ENCODE measurements around the gene SERINC1.

Gene SERINC1

DNA sequence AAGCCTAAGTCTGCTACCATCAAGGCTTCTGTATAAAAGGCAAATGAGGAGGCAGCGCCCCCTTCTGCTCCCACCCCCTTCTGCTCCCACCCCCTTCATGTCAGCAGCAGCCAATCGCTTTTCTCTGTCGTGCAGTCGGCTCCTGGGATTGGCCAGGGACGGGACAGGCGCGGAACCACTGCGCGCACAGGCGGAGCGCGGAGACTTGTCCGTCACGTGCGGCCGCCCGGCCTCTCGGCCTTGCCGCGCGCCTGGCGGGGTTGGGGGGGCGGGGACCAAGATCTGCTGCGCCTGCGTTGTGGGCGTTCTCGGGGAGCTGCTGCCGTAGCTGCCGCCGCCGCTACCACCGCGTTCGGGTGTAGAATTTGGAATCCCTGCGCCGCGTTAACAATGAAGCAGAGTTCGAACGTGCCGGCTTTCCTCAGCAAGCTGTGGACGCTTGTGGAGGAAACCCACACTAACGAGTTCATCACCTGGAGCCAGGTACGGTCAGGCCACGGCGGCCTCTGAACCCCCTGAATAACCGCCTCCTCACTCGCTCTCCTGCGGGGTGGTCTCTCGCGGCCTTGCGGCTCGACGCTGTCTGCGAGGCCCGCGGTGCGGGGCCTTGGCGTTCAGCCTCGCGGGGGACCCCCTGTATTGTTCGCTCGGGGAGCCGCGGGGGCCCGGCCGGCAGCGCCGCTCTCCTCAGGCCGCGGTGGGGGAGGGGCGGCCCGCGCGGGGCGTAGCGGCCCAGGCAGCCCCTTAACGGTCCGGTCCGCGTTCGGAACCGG lies 72.1 kb downstream of the SERINC1 start, which contains the start of gene HSF2:
HSF2 (plus strand) TSS at position 305 of the 773 bp plus-strand sequence; CDS start at position 391, 86 bp downstream.
- DNase-seq (ENCODE audit: low read depth, low spot score) = peak; percentile 95
- peak within 1 kb of the TSS; percentile 69 for H3K27ac ChIP-seq

DNA sequence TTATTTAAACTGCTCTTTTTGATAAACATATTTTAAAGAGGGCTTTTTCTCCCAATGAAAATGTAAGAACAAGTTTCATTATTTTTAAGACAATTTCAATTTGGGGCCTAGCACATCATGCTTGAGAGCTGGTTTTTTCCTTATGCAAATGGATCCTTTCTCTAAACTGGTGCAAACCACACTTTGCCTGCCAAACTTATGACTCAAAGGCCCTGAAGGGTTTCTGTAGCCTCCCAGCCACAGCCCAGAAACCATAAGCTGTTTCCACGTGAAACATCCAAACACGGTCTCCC lies 72.6 kb downstream of the SERINC1 start:
- H3K27ac ChIP-seq = peak overlapping the region; percentile 69

DNA sequence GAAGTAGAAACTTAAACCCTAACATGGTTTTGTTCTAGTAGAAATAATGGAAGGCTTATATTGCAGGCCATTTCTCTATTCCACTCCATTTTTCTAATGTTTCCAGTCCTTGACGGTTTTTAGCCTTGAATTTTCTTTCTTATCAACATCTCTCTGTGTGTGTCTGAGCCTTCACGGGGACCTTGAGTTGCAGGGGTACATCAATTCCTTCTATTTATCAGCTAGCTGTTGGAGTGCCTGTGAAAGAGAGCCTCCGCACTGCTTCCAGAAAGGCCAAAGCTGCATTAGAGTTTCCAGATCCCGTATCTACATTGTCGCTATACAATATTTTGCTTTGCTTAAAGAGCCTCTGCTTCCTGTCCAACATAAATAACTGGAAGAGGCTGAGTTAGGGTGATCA lies 77.6 kb downstream of the SERINC1 start:
- no peak for DNase-seq (ENCODE audit: low read depth, low spot score)
- H3K27ac ChIP-seq = no peak overlapping the region

More for the DNA sequence above, 72.6 kb downstream of the SERINC1 start:
- DNase-seq (ENCODE audit: low read depth, low spot score) = no peak

DNA sequence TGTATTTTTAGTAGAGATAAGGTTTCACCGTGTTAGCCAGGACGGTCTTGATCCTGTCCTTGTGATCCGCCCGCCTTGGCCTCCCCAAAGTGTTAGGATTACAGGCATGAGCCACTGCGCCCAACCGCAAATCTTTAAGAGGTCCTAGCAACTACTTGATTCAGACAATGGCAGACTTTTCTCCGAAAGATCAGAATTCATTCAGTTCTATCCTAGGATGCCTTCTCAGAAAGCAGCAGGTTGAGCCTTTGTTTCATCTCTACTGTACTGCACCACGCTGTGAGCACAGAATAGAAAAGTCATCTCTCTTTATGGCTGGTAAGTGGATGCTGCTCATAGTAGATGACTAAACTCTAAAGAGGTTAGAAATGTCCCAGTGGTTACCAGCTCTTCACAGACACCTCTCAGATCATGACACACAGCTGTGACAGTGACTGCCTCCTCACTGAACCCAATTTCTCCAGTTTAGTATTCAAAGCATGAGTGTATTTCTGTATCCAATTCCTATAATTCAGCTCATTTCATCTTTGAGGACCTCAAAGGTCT lies 78.2 kb downstream of the SERINC1 start:
- no peak for DNase-seq (ENCODE audit: low read depth, low spot score)

More for the DNA sequence above, 78.2 kb downstream of the SERINC1 start:
- H3K27ac ChIP-seq = no peak overlapping the region
